Liver (tissue), 9 donors: ENCODE results near the gene SLC38A1. TPM values are rescaled to one million over a fixed set of nuclear protein-coding genes. Genes with fewer than 3 reads are reported as not detected.

Experiments
- DNase-seq: peaks from one replicate; pipeline ENCODE4 v3.0.0-alpha.2; 2017; ENCODE audit warnings: low spot score
- H3K27ac ChIP-seq, 2 donors: one replicate each; pipeline ENCODE4 v1.7.0; 2013; ENCODE audit warnings: inconsistent platforms in 2 of 2, low read length in 2 of 2, control low read depth in 1 of 2, low read depth in 1 of 2, mild to moderate bottlenecking in 1 of 2
- H3K27me3 ChIP-seq, 4 donors: one replicate each; pipeline versions ENCODE4 v1.6.1 to v1.7.0; 2013; ENCODE audit warnings: low read length in 3 of 4, inconsistent platforms in 1 of 4, mild to moderate bottlenecking in 1 of 4, moderate library complexity in 1 of 4; ENCODE audit not compliant: control insufficient read depth in 4 of 4, insufficient read depth in 4 of 4
- H3K36me3 ChIP-seq, 4 donors: one replicate each; pipeline versions ENCODE4 v1.6.1 to v1.7.0; 2013; ENCODE audit warnings: low read length in 3 of 4, mild to moderate bottlenecking in 3 of 4, low read depth in 1 of 4, moderate library complexity in 1 of 4; ENCODE audit not compliant: control insufficient read depth in 4 of 4, insufficient read depth in 3 of 4
- H3K4me1 ChIP-seq, 4 donors: one replicate each; pipeline versions ENCODE4 v1.6.1 to v1.7.0; 2013; ENCODE audit warnings: low read length in 3 of 4, mild to moderate bottlenecking in 3 of 4, moderate library complexity in 1 of 4; ENCODE audit not compliant: control insufficient read depth in 4 of 4, insufficient read depth in 4 of 4
- H3K4me3 ChIP-seq, 3 donors: one replicate each; pipeline versions ENCODE4 v1.6.1 to v1.7.0; 2013; ENCODE audit warnings: low read length in 3 of 3, control low read depth in 1 of 3, low read depth in 1 of 3, mild to moderate bottlenecking in 1 of 3
- H3K9ac ChIP-seq, 2 donors: one replicate each; pipeline ENCODE4 v1.7.0; 2013; ENCODE audit warnings: low read length in 2 of 2, mild to moderate bottlenecking in 2 of 2, moderate library complexity in 2 of 2, control low read depth in 1 of 2, low read depth in 1 of 2
- H3K9me3 ChIP-seq, 4 donors: one replicate each; pipeline versions ENCODE4 v1.6.1 to v1.7.0; 2013; ENCODE audit warnings: low read length in 3 of 4; ENCODE audit not compliant: control insufficient read depth in 4 of 4
- EGR1 ChIP-seq, 2 donors: IDR thresholded peaks; 2 replicates each; pipeline ENCODE4 v1.6.1; 2016 to 2018; ENCODE audit warnings: antibody characterized with exemption in 2 of 2, low read depth in 2 of 2
- FOXA1 ChIP-seq: IDR thresholded peaks from 2 replicates; pipeline ENCODE4 v1.6.1; 2016; ENCODE audit warnings: antibody characterized with exemption
- FOXA2 ChIP-seq: IDR thresholded peaks from 2 replicates; pipeline ENCODE4 v1.6.1; 2016; ENCODE audit warnings: antibody characterized with exemption
- GABPA ChIP-seq, 2 donors: IDR thresholded peaks in 1 of 2; conservative IDR thresholded peaks in 1 of 2; 2 replicates each; pipeline ENCODE4 v1.6.1; 2016; ENCODE audit warnings: antibody characterized with exemption in 2 of 2, mild to moderate bottlenecking in 1 of 2, moderate library complexity in 1 of 2
- HNF4A ChIP-seq, 2 donors: conservative IDR thresholded peaks; 2 replicates each; pipeline ENCODE4 v1.6.1; 2016; ENCODE audit warnings: antibody characterized with exemption in 2 of 2, mild to moderate bottlenecking in 2 of 2
- HNF4G ChIP-seq: IDR thresholded peaks from 2 replicates; pipeline ENCODE4 v1.6.1; 2016; ENCODE audit warnings: antibody characterized with exemption
- JUND ChIP-seq, 2 donors: IDR thresholded peaks; 2 replicates each; pipeline ENCODE4 v1.6.1; 2016; ENCODE audit warnings: antibody characterized with exemption in 2 of 2
- NR2F2 ChIP-seq: IDR thresholded peaks from 2 replicates; pipeline ENCODE4 v1.6.1; 2016; ENCODE audit warnings: antibody characterized with exemption
- RAD21 ChIP-seq, 2 donors: IDR thresholded peaks; 2 replicates each; pipeline ENCODE4 v1.6.1; 2016; ENCODE audit warnings: antibody characterized with exemption in 2 of 2, mild to moderate bottlenecking in 2 of 2
- RXRA ChIP-seq, 2 donors: IDR thresholded peaks; 2 replicates each; pipeline ENCODE4 v1.6.1; 2017 to 2018; ENCODE audit warnings: antibody characterized with exemption in 2 of 2, mild to moderate bottlenecking in 1 of 2
- SP1 ChIP-seq: IDR thresholded peaks from 2 replicates; pipeline ENCODE4 v1.6.1; 2018; ENCODE audit warnings: antibody characterized with exemption, mild to moderate bottlenecking
- TAF1 ChIP-seq: conservative IDR thresholded peaks from 2 replicates; pipeline ENCODE4 v1.6.1; 2016; ENCODE audit warnings: antibody characterized with exemption, mild to moderate bottlenecking
- YY1 ChIP-seq: IDR thresholded peaks from 2 replicates; pipeline ENCODE4 v1.6.1; 2016; ENCODE audit warnings: antibody characterized with exemption, mild to moderate bottlenecking
- WGBS: extraction: QIAGEN DNeasy Blood & Tissue Kit; methylation state at CpG from one replicate; pipeline ENCODE4 v1.1.7; 2013; 5-methylcytosine and 5-hydroxymethylcytosine counted together
- polyA plus RNA-seq, 2 donors: library from polyadenylated mRNA; stranded (reverse) in 1 of 2; unstranded in 1 of 2; fragments of 200-250 nt in 1 of 2; fragments of >200 nt in 1 of 2; fragmentation: Nextera tagmentation in 1 of 2; extraction: Ambion mirVana in 1 of 2; gene quantifications; one replicate each; pipeline versions ENCODE4 v1.2.1 to v1.2.3, GENCODE V29; 2013 to 2015
- total RNA-seq, 2 donors: library from RNA; depleted of rRNA; stranded (reverse); fragments of >200 nt; gene quantifications; one replicate each; pipeline ENCODE4 v1.2.3, GENCODE V29; 2014
- TF ChIP-seq, protein P1 (sequence below): IDR thresholded peaks from 2 replicates; pipeline ENCODE4 v1.6.1; 2016; ENCODE audit warnings: antibody characterized with exemption
- TF ChIP-seq, protein P2 (sequence below): IDR thresholded peaks from 2 replicates; pipeline ENCODE4 v1.6.1; 2016; ENCODE audit warnings: antibody characterized with exemption
- TF ChIP-seq, protein P3 (sequence below): fragments of 150-350 bp; IDR thresholded peaks from 2 replicates; pipeline ENCODE4 v1.5.1; 2017; ENCODE audit warnings: improper control_type of control experiment, low read depth, low read length; ENCODE audit not compliant: missing input control
- TF ChIP-seq, protein P4 (sequence below): IDR thresholded peaks from 2 replicates; pipeline ENCODE4 v1.6.1; 2016; ENCODE audit warnings: antibody characterized with exemption
- donor health status: healthy.
- donor health status: healthy.
- donor health status: healthy.
- donor health status: healthy.
- donor health status: healthy.

SLC38A1 gene
- total and polyA plus RNA-seq, 4 donors = 6.2 to 14.9 (median 9.6) TPM

DNA sequence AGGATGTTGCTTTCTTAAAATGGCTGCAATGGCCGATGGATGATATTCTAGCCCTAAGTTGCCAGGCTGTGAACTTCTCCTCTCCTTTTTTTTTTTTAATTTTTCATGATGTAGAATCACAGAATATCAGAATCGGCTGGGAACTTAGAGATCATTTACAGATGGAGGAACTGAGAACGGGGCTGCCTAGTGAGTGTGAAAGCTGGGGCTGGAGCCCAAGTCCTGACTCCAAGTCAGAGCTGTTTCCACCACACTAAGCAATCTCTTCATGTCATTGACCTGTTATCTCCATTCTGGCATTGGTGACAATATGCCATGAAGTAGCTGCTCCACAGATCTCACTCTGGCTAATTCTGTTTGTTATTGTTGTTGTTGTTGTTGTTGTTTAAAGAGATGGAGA, 121.7 kb downstream of the SLC38A1 start:
- H3K27ac ChIP-seq = no peak overlapping the region
- H3K27me3 ChIP-seq = no peaks in the 10 kb centered on the region
- no peak for DNase-seq
- H3K9ac ChIP-seq = no peak overlapping the region
- TF ChIP-seq HNF4A (conservative IDR thresholded peaks at IDR 0.05) = no peak
- TF ChIP-seq FOXA1 = no peak
- TF ChIP-seq, protein P1, sequence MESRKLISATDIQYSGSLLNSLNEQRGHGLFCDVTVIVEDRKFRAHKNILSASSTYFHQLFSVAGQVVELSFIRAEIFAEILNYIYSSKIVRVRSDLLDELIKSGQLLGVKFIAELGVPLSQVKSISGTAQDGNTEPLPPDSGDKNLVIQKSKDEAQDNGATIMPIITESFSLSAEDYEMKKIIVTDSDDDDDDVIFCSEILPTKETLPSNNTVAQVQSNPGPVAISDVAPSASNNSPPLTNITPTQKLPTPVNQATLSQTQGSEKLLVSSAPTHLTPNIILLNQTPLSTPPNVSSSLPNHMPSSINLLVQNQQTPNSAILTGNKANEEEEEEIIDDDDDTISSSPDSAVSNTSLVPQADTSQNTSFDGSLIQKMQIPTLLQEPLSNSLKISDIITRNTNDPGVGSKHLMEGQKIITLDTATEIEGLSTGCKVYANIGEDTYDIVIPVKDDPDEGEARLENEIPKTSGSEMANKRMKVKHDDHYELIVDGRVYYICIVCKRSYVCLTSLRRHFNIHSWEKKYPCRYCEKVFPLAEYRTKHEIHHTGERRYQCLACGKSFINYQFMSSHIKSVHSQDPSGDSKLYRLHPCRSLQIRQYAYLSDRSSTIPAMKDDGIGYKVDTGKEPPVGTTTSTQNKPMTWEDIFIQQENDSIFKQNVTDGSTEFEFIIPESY = no peak
- no peak for TF ChIP-seq JUND (IDR thresholded peaks at IDR 0.05)
- TF ChIP-seq, protein P2, sequence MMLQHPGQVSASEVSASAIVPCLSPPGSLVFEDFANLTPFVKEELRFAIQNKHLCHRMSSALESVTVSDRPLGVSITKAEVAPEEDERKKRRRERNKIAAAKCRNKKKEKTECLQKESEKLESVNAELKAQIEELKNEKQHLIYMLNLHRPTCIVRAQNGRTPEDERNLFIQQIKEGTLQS = no peak
- TF ChIP-seq, protein P3, sequence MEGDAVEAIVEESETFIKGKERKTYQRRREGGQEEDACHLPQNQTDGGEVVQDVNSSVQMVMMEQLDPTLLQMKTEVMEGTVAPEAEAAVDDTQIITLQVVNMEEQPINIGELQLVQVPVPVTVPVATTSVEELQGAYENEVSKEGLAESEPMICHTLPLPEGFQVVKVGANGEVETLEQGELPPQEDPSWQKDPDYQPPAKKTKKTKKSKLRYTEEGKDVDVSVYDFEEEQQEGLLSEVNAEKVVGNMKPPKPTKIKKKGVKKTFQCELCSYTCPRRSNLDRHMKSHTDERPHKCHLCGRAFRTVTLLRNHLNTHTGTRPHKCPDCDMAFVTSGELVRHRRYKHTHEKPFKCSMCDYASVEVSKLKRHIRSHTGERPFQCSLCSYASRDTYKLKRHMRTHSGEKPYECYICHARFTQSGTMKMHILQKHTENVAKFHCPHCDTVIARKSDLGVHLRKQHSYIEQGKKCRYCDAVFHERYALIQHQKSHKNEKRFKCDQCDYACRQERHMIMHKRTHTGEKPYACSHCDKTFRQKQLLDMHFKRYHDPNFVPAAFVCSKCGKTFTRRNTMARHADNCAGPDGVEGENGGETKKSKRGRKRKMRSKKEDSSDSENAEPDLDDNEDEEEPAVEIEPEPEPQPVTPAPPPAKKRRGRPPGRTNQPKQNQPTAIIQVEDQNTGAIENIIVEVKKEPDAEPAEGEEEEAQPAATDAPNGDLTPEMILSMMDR = no peak
- no peak for TF ChIP-seq EGR1 (IDR thresholded peaks at IDR 0.05; ENCODE audit: low read depth in 2 of 2)
- no peak for TF ChIP-seq RAD21 (IDR thresholded peaks at IDR 0.05)
- no peak for TF ChIP-seq RXRA (IDR thresholded peaks at IDR 0.05)
- no peak for TF ChIP-seq SP1
- no peak for TF ChIP-seq GABPA (IDR thresholded peaks at IDR 0.05 in 1 of 2, conservative IDR thresholded peaks at IDR 0.05 in 1 of 2)
- no peak for TF ChIP-seq NR2F2
- TF ChIP-seq FOXA2 = no peak
- TF ChIP-seq TAF1 = no peak
- TF ChIP-seq YY1 = no peak
- H3K4me1 ChIP-seq = no peaks in the 10 kb centered on the region
- no peaks in the 10 kb centered on the region for H3K36me3 ChIP-seq
- no peak overlapping the region for H3K4me3 ChIP-seq
- WGBS = 80% methylated on average over 3 of the region's 3 CpGs
- H3K9me3 ChIP-seq = no peaks in the 10 kb centered on the region

DNA sequence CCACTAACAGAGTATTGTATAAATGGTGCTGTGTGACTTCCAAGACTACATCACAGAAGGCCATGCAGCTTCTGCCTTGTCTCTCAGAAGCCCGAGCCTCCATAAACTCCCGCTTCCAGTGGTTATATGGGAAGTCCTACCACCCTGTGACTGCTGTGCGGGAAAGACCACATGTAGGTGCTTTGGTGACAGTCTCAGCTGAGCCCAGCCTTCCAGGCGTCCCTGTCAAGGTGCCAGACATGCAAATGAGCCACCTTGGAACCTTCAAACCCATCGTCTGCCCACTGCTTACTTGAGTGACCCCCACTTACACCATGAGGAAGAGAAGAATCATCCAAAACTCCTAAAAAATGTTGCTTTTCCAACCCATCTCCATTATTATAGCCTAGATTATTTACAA, 123.0 kb downstream of the SLC38A1 start:
- Histone ChIP-seq H3K27ac (no peak overlapping the region), H3K27me3 (no peaks in the 10 kb centered on the region), H3K36me3 (no peaks in the 10 kb centered on the region), H3K9me3 (no peaks in the 10 kb centered on the region), H3K4me3 (no peak overlapping the region), H3K4me1 (no peaks in the 10 kb centered on the region), H3K9ac (no peak overlapping the region)
- WGBS = 84% methylated on average over 5 of the region's 5 CpGs
- TF ChIP-seq YY1 (no peak), SP1 (no peak), HNF4A (conservative IDR thresholded peaks at IDR 0.05) (no peak), HNF4G (no peak), GABPA (IDR thresholded peaks at IDR 0.05 in 1 of 2, conservative IDR thresholded peaks at IDR 0.05 in 1 of 2) (no peak), JUND (IDR thresholded peaks at IDR 0.05) (no peak), RAD21 (IDR thresholded peaks at IDR 0.05) (no peak), TAF1 (no peak)
- TF ChIP-seq, protein P2 = no peak
- TF ChIP-seq, protein P1 = no peak
- TF ChIP-seq, protein P4, sequence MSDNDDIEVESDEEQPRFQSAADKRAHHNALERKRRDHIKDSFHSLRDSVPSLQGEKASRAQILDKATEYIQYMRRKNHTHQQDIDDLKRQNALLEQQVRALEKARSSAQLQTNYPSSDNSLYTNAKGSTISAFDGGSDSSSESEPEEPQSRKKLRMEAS = no peak
- DNase-seq = no peak
